ENCODE measurements around the gene STX10.
A peak's percentile ranks its signal among the peaks of the same experiment; 100 is the strongest.

STX10 gene

DNA sequence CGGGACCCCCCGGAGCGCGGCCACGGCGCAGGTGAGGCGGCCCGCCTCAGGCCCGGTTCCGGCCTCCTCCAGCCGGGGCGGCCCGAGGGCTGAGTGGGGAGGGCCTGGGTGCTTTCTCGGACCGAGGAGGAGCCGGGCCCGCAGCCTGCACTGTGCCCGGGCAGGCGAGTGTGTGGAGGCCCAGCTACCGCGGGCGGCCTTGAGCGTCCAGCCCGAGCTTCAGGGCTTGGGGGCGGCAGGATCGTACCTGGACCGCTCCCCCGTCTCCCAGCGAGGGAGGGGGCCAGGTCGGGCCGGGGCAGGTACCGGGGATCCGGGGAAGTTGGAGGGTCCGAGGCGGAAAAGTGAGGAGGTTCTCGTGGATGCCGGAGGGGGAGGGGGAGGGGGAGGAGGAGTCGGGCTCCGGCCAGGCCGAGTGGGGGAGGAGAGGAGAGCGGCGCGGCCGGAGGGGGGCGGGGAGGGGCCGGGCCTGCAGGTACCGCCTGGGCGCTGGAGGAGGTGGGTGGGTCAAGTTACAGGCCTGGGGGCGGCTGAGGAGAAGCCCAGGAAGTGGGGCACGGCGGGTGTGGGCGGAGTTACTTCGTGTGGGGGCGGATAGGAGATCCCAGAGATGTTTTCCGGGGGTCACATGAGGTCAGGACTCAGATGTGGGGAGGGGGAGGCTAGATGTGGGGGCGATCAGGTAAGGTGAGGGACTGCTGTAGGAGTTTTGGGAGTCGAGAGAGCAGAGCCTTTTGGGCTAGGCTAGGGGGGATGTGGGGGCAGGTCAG is 31.6 kb downstream of the STX10 start:
- DNase-seq (ENCODE audit: low read depth), result peak; percentile 52

DNA sequence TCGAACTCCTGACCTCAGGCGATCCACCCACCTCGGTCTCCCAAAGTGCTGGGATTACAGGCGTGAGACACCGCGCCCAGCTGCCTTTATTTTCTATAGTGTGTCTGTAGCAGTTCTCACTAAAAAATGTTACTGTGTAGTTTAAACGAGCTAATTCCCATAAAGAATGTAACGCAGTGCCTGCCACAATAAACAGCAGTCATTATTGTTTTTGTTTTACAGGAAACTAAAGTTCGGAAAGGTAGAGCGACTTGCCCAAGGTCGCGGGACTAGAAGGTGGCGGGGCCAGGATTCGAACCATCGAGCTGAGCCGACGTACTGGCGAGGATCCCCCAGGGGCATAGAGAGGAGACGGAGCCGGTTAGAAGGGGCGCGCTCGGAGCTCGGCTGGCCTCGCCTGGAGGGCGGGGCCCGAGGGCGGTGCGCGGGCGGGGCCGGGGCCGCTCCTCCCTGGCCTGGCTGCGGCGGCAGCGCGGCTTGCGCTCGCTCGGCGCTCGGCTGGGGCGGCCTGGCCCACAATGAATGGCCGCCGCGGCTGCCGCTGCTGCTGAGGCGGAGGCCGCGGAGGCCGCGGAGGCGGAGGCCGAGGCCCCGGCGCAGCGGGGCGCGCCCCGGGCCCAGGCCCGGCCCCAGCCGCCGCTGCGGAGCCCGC is 32.3 kb downstream of the STX10 start, which contains the start of gene NACC1:
NACC1 (plus strand) TSS at position 493 of the 652 bp plus-strand sequence. CDS start 16,944 bp downstream, outside the sequence.
- TF ChIP-seq, protein P1, sequence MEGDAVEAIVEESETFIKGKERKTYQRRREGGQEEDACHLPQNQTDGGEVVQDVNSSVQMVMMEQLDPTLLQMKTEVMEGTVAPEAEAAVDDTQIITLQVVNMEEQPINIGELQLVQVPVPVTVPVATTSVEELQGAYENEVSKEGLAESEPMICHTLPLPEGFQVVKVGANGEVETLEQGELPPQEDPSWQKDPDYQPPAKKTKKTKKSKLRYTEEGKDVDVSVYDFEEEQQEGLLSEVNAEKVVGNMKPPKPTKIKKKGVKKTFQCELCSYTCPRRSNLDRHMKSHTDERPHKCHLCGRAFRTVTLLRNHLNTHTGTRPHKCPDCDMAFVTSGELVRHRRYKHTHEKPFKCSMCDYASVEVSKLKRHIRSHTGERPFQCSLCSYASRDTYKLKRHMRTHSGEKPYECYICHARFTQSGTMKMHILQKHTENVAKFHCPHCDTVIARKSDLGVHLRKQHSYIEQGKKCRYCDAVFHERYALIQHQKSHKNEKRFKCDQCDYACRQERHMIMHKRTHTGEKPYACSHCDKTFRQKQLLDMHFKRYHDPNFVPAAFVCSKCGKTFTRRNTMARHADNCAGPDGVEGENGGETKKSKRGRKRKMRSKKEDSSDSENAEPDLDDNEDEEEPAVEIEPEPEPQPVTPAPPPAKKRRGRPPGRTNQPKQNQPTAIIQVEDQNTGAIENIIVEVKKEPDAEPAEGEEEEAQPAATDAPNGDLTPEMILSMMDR (conservative IDR thresholded peaks at IDR 0.05; ENCODE audit: low read depth, low read length), result no peak
- peak; percentile 89 for DNase-seq (ENCODE audit: low read depth)
- peak within 1 kb of the TSS; percentile 94 for H3K4me3 ChIP-seq (ENCODE audit: low read depth, low read length)

More for the DNA sequence above, 31.6 kb downstream of the STX10 start:
- TF ChIP-seq, protein P1 (conservative IDR thresholded peaks at IDR 0.05; ENCODE audit: low read depth, low read length), result no peak
- peak overlapping the region; percentile 94 for H3K4me3 ChIP-seq (ENCODE audit: low read depth, low read length)

DNA sequence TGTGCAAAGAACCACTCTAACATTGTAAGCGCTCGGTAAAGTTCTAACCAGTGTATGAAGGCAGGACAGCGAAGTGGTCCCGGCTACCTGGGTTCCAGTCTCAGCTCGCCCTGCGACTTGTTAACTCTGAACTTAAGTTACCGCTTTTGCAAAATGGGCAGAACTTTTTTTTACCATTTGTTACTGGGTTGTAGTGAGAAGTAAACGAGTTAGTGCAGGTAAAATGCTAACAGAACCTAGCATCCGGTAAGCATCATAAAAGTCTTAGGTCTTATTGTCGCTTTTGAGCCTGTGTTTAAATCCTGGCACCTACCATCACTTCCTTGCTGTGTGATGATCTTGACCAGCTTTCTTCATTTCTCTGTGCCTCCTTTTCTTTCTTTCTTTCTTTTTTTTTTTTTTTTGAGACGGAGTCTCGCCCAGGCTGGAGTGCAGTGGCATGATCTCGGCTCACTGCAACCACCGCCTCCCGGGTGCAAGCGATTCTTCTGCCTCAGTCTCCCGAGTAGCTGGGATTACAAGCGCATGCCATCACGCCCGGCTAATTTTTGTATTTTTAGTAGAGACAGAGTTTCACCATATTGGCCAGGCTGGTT is 32.9 kb downstream of the STX10 start:
- TF ChIP-seq, protein P1 (conservative IDR thresholded peaks at IDR 0.05; ENCODE audit: low read depth, low read length), result no peak
- no peak for DNase-seq (ENCODE audit: low read depth)
- peak overlapping the region; percentile 94 for H3K4me3 ChIP-seq (ENCODE audit: low read depth, low read length)

DNA sequence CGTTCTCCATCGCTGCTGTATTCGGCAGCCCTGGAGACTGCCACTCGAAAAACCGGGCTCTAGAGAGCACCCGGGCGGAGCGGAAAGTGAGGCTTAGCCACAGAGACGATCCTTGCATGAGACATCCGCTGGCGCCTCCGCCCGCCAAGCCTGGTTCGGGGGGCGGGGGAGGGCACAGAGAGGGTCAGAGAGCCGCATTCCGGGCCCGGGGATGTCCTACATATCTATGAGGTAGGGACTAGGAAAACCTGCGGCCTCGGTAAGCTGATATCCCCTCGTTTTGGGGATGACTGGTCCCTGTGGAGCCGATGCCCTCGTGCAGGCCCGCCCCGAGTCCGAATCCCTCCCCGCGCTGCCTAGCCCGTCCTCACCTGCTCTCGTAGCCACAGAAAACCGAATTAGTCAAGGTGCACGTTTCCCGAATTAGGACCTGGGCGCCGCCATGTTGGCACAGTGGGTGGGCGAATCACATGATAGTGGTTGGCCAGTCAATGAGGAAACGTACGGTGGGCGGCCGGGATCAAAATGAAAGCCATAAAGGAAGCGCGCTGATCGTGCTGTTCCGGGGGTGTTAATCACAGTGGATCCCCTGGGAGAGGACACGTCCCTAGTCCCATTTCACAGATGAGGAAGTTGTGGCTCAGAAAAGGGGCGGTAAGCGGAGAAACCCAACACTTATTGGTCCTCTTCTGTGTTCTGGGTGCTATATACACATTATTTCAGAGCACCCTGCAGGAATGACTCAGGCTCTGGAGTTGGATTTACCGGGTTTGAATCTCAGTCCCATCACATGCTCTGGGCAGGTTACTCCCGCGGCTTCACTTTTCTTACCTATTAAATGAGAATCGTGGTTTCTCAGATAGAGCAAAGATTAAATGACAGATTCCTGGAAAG is 33.6 kb downstream of the STX10 start, which contains the start of gene TRMT1:
TRMT1 (minus strand) TSS at position 459 of the 894 bp plus-strand sequence; CDS start at position 118, 341 bp downstream.
- TF ChIP-seq, protein P1 (conservative IDR thresholded peaks at IDR 0.05; ENCODE audit: low read depth, low read length), result no peak
- H3K4me3 ChIP-seq (ENCODE audit: low read depth, low read length), result peak within 1 kb of the TSS; percentile 70
- peak; percentile 94 for DNase-seq (ENCODE audit: low read depth)

DNA sequence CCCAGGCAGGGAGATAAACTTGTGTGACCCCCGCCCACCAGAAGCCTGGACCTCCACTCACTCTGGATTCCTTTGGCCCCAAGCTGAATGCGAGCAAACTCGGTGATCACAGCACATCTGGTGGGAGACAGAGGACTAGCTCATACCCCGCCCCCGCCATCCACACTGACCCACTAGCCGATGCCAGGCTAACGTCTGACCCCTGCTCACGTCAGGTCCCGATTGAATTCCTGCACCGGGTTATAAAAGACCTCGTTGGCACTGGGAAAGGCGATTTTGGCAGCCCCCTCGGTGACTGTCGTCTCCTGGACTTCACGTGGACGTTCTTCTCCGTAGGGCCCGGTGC is 34.3 kb downstream of the STX10 start:
- DNase-seq (ENCODE audit: low read depth), result no peak

DNA sequence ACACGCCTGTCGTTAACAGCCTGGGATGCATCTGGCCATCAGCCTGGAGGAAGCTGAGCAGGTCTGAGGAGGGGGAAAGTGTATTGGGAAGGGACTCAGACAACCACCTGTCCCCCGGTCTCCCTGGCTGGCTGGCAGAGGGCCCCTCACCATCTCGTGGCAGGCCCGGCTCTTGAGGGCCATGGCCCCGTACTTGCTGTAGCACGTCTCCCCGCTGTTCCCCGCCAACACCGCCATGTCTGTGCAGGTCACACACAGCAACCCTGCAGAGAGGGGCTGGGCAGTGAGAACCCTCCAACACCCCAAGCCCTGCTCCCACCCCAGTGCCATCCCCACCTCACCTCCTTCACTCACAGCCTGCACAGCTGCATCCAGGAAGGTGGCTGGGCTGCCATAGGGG is 37.6 kb downstream of the STX10 start:
- H3K4me3 ChIP-seq (ENCODE audit: low read depth, low read length), result no peak overlapping the region
- no peak for DNase-seq (ENCODE audit: low read depth)
- TF ChIP-seq, protein P1 (conservative IDR thresholded peaks at IDR 0.05; ENCODE audit: low read depth, low read length), result no peak

More for the DNA sequence above, 34.3 kb downstream of the STX10 start:
- TF ChIP-seq, protein P1 (conservative IDR thresholded peaks at IDR 0.05; ENCODE audit: low read depth, low read length), result no peak
- peak overlapping the region; percentile 70 for H3K4me3 ChIP-seq (ENCODE audit: low read depth, low read length)

Measured in choroid plexus epithelial cell (primary cell).